HepG2 (cell line): ENCODE data around the gene DNM3. TPM values are rescaled to one million over a fixed set of nuclear protein-coding genes. Genes with fewer than 3 reads are reported as not detected.

ENCODE experiments used
- ATAC-seq: fragments of 200-7000 bp; cut with Tn5 transposase; 3 replicates; pipeline ENCODE4 v1.9.1; 2020; ENCODE audit warnings: mild to moderate bottlenecking, moderate library complexity
- BruUV-seq: library from RNA; stranded (reverse); fragments of 400-500 nt; replicated peaks from 2 replicates; lab custom pipeline; 2021; lab: Mats Ljungman, UMichigan
- CTCF ChIA-PET: fragments of 300-600 bp; formaldehyde crosslinking; extraction: SDS; loops from one replicate; lab custom pipeline; 2021; ENCODE audit warnings: low total read pairs, inconsistent platforms, low intra/inter-chr PET ratio; lab: Yijun Ruan, JAX
- POLR2A ChIA-PET: fragments of 350-600 bp; sonication (Branson Sonifier 250); formaldehyde crosslinking; loops from one replicate; lab custom pipeline; 2020; ENCODE audit warnings: antibody characterized with exemption, inconsistent platforms; lab: Yijun Ruan, JAX
- DNase-seq: peaks from one replicate; pipeline ENCODE4 v3.0.0-alpha.2; 2015; ENCODE audit warnings: low spot score
- FAIRE-seq: peaks from 3 replicates; lab custom pipeline; 2011; peaks lifted over from hg19 to GRCh38; lab: Jason Lieb, UNC
- H2AFZ ChIP-seq: one replicate; pipeline ENCODE4 v1.6.1; 2011; ENCODE audit warnings: low read length, inconsistent platforms
- H3K27ac ChIP-seq: fragments of 300-600 bp; 3 replicates; pipeline ENCODE4 v1.8.0; 2011; ENCODE audit warnings: mixed run types, mild to moderate bottlenecking, mixed read lengths, low read length, inconsistent platforms; ENCODE audit not compliant: insufficient read depth; ENCODE audit errors: extremely low read length
- H3K27me3 ChIP-seq, 2 experiments: fragments of 200-600 bp in 1 of 2; 2 replicates in 1 of 2; 3 replicates in 1 of 2; pipeline versions ENCODE4 v1.6.0 to v1.8.0; 2011; ENCODE audit warnings: low read length in 2 of 2, mild to moderate bottlenecking in 2 of 2, moderate library complexity in 2 of 2, inconsistent platforms in 1 of 2; ENCODE audit not compliant: insufficient read depth in 2 of 2, control insufficient read depth in 1 of 2
- H3K36me3 ChIP-seq, 2 experiments: fragments of 200-600 bp in 1 of 2; replicated peaks in 1 of 2; 2 replicates in 1 of 2; 3 replicates in 1 of 2; pipeline versions ENCODE4 v1.5.1 to v1.8.0; 2011; ENCODE audit warnings: low read length in 2 of 2, inconsistent platforms in 1 of 2; ENCODE audit not compliant: insufficient read depth in 2 of 2, control insufficient read depth in 1 of 2
- H3K4me1 ChIP-seq: 2 replicates; pipeline ENCODE4 v1.5.1; 2012; ENCODE audit warnings: low read length, inconsistent platforms; ENCODE audit not compliant: insufficient read depth
- H3K4me2 ChIP-seq: 2 replicates; pipeline ENCODE4 v1.6.0; 2011; ENCODE audit warnings: low read depth, low read length, inconsistent platforms
- H3K4me3 ChIP-seq, 3 experiments: fragments of 200-600 bp in 1 of 3; sonication (generic), shearing (Covaris generic) in 1 of 3; replicated peaks in 1 of 3; 2 replicates each; pipeline ENCODE4 v1.5.1; 2011 to 2016; ENCODE audit warnings: low read length in 3 of 3, inconsistent platforms in 2 of 3, low read depth in 2 of 3, mild to moderate bottlenecking in 2 of 3, control low read depth in 1 of 3, mixed read lengths in 1 of 3; ENCODE audit not compliant: insufficient read depth in 1 of 3
- H3K79me2 ChIP-seq: one replicate; pipeline ENCODE4 v1.6.1; 2011; ENCODE audit warnings: low read length, inconsistent platforms; ENCODE audit not compliant: insufficient read depth
- H3K9ac ChIP-seq: 2 replicates; pipeline ENCODE4 v1.6.0; 2011; ENCODE audit warnings: mild to moderate bottlenecking, low read depth, low read length, inconsistent platforms; ENCODE audit not compliant: insufficient read depth
- H3K9me3 ChIP-seq: 2 replicates; pipeline ENCODE4 v1.5.1; 2012; ENCODE audit warnings: mild to moderate bottlenecking, low read length
- H4K20me1 ChIP-seq: 2 replicates; pipeline ENCODE4 v1.6.0; 2011; ENCODE audit warnings: inconsistent platforms, mild to moderate bottlenecking, low read length, moderate library complexity; ENCODE audit not compliant: insufficient read depth
- CREM ChIP-seq, 2 experiments: sonication (generic) in 1 of 2; formaldehyde crosslinking in 1 of 2; IDR thresholded peaks; 2 replicates each; pipeline versions ENCODE4 v1.4.0 to v1.6.1; 2016 to 2020; ENCODE audit warnings: antibody characterized with exemption in 1 of 2, mild to moderate bottlenecking in 1 of 2, missing genetic modification reagents in 1 of 2
- ELF1 ChIP-seq: sonication (generic); formaldehyde crosslinking; IDR thresholded peaks from 2 replicates; pipeline ENCODE4 v1.4.0; 2020; ENCODE audit warnings: missing genetic modification reagents
- HOXA3 ChIP-seq: sonication (generic); formaldehyde crosslinking; IDR thresholded peaks from 2 replicates; pipeline ENCODE4 v1.5.0; 2020; ENCODE audit warnings: missing genetic modification reagents
- SAFB2 ChIP-seq: sonication (generic); formaldehyde crosslinking; IDR thresholded peaks from 2 replicates; pipeline ENCODE4 v1.5.1; 2020; ENCODE audit warnings: missing genetic modification reagents, low read depth, mild to moderate bottlenecking, borderline replicate concordance
- ZNF17 ChIP-seq: sonication (generic); formaldehyde crosslinking; IDR thresholded peaks from 2 replicates; pipeline ENCODE4 v1.5.0; 2020; ENCODE audit warnings: mild to moderate bottlenecking, missing genetic modification reagents
- ZNF792 ChIP-seq: IDR thresholded peaks from 2 replicates; pipeline ENCODE4 v1.6.1; 2016
- ZNF878 ChIP-seq: sonication (generic); formaldehyde crosslinking; IDR thresholded peaks from 2 replicates; pipeline ENCODE4 v1.8.1; 2023; ENCODE audit warnings: mild to moderate bottlenecking, missing genetic modification reagents, moderate library complexity
- WGBS: methylation state at CpG from one replicate; pipeline ENCODE4 v1.1.6; 2017; ENCODE audit warnings: low lambda C conversion rate; 5-methylcytosine and 5-hydroxymethylcytosine counted together
- in situ Hi-C: cut with HindIII; loops from 2 replicates; pipeline ENCODE4 v1.10.0; 2017; ENCODE audit warnings: low pct_unique_long_range_greater_than_20kb; ENCODE audit not compliant: extremely low pct_ligation_motif_present
- intact Hi-C: fragments of 100-400 bp; cut with micrococcal nuclease; formaldehyde crosslinking; loops from one replicate; pipeline ENCODE4 v1.10.0; 2022; ENCODE audit not compliant: unreplicated experiment
- polyA plus RNA-seq, 8 experiments: library from polyadenylated mRNA; depleted of rRNA in 3 of 8; stranded (reverse) in 7 of 8; unstranded in 1 of 8; fragments of >200 nt; fragmentation: Illumina TruSeq in 4 of 8; extraction: Trizol in 4 of 8; gene quantifications; 2 replicates each; pipeline versions ENCODE4 v1.2.1 to v1.2.3, GENCODE V29; 2011 to 2016; ENCODE audit warnings: low read depth in 4 of 8, missing spikeins in 1 of 8, mixed read lengths in 1 of 8; ENCODE audit not compliant: insufficient read depth in 1 of 8
- total RNA-seq, 5 experiments: library from RNA; depleted of rRNA; stranded (reverse); fragments of >200 nt; fragmentation: Illumina TruSeq; extraction: Trizol; gene quantifications; 2 replicates each; pipeline ENCODE4 v1.2.3, GENCODE V29; 2016; ENCODE audit warnings: low read depth in 1 of 5
- TF ChIP-seq, protein P1 (sequence below): IDR thresholded peaks from 2 replicates; pipeline ENCODE4 v1.6.1; 2012; ENCODE audit warnings: inconsistent platforms
- TF ChIP-seq, protein P2 (sequence below): sonication (generic); formaldehyde crosslinking; IDR thresholded peaks from 2 replicates; pipeline ENCODE4 v1.4.0; 2020; ENCODE audit warnings: mild to moderate bottlenecking, missing genetic modification reagents, borderline replicate concordance
- TF ChIP-seq, protein P3 (sequence below): sonication (generic); formaldehyde crosslinking; IDR thresholded peaks from 2 replicates; pipeline ENCODE4 v1.4.0; 2020; ENCODE audit warnings: mild to moderate bottlenecking, low read depth, missing genetic modification reagents
- TF ChIP-seq, protein P4 (sequence below): sonication (generic); formaldehyde crosslinking; IDR thresholded peaks from 2 replicates; pipeline ENCODE4 v1.4.0; 2020; ENCODE audit warnings: missing genetic modification reagents
- TF ChIP-seq, protein P5 (sequence below): sonication (generic); formaldehyde crosslinking; IDR thresholded peaks from 2 replicates; pipeline ENCODE4 v1.5.0; 2020; ENCODE audit warnings: missing genetic modification reagents

The DNM3 gene
- total and polyA plus RNA-seq, 2 of the 13 experiments (the other 11 are each of a cell fraction or from before 2014, with no cell fraction given), result 0.05 TPM; not detected in 1

DNA sequence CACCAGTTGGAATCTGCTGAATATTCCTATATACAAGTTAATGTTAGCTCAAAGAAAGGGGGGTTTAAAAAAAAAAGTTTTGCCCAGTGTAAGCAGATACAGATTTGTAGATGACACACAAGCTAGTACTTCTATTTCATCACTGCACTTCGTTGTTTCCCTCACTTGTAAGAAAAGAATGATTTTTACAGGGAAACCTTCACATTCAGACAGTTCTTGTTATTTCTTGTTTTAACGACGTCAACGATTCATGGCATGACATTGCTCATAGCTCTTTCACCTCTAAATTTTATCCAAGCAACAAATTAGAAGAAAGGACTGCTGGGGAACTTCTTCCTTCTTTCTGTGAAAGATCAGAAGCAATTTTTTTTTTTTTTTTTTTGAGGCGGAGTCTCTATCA is 553.5 kb downstream of the DNM3 start:
- no peaks in the 10 kb centered on the region for H4K20me1 ChIP-seq
- H3K79me2 ChIP-seq, result no peaks in the 10 kb centered on the region
- intact Hi-C loops (loop anchor here (5.0 kb wide), 1 partner anchor 128 kb away; no protein-coding TSS in a partner anchor), in situ Hi-C loops (loop anchor here (10.0 kb wide), 1 partner anchor 390 kb away; no protein-coding TSS in a partner anchor)
- POLR2A ChIA-PET, result no interaction called here
- H3K4me1 ChIP-seq, result peaks cover 32% of the 10 kb centered on the region
- no peak overlapping the region for H3K27ac ChIP-seq
- no TSS peak for BruUV-seq
- ATAC-seq (no peak), DNase-seq (no peak)
- no peak overlapping the region for H3K9ac ChIP-seq
- no peak overlapping the region for H3K4me3 ChIP-seq
- no peaks in the 10 kb centered on the region for H3K9me3 ChIP-seq
- H2AFZ ChIP-seq, result no peak overlapping the region
- H3K27me3 ChIP-seq, result no peaks in the 10 kb centered on the region; a peak in 1 of 5 replicates
- H3K36me3 ChIP-seq, result no peaks in the 10 kb centered on the region
- 78% methylated on average over 5 of the region's 5 CpGs for WGBS
- no peak overlapping the region for H3K4me2 ChIP-seq
- TF ChIP-seq, protein P1, sequence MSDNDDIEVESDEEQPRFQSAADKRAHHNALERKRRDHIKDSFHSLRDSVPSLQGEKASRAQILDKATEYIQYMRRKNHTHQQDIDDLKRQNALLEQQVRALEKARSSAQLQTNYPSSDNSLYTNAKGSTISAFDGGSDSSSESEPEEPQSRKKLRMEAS, result no peak
- TF ChIP-seq ELF1, result no peak
- no peak for TF ChIP-seq HOXA3
- TF ChIP-seq ZNF17 (CRISPR knock-in tag), result no peak
- TF ChIP-seq, protein P2, sequence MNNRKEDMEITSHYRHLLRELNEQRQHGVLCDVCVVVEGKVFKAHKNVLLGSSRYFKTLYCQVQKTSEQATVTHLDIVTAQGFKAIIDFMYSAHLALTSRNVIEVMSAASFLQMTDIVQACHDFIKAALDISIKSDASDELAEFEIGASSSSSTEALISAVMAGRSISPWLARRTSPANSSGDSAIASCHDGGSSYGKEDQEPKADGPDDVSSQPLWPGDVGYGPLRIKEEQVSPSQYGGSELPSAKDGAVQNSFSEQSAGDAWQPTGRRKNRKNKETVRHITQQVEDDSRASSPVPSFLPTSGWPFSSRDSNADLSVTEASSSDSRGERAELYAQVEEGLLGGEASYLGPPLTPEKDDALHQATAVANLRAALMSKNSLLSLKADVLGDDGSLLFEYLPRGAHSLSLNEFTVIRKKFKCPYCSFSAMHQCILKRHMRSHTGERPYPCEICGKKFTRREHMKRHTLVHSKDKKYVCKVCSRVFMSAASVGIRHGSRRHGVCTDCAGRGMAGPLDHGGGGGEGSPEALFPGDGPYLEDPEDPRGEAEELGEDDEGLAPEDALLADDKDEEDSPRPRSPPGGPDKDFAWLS, result no peak
- TF ChIP-seq, all 625 proteins: peak for 0
- no peak for FAIRE-seq
- CTCF ChIA-PET, result no interaction called here

DNA sequence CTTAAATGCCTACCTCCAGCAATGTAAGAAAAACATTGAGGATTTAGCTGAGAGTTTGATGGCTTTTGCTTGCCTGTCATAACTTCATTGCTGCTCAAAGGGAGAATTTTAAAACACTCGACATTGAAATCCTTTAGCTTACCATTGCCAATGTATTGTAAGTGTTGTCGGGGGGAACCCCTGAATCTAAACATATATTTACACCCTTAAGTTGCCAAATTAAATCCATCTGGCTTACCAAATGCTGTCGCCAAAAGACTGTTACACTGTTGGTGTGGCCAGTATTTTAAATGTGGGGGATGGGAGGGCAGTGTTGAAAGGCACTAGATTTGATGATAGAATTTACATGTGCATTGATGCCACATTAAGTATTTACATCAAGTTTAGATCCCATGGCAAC is 554.3 kb downstream of the DNM3 start:
- ATAC-seq (no peak), FAIRE-seq (no peak), DNase-seq (no peak)
- no peak overlapping the region for H2AFZ ChIP-seq
- no peaks in the 10 kb centered on the region for H4K20me1 ChIP-seq
- H3K36me3 ChIP-seq, result no peaks in the 10 kb centered on the region
- H3K9me3 ChIP-seq, result no peaks in the 10 kb centered on the region
- in situ Hi-C loops, result loop anchor here (10.0 kb wide), 1 partner anchor 391 kb away; no protein-coding TSS in a partner anchor
- POLR2A ChIA-PET, result no interaction called here
- peaks cover 28% of the 10 kb centered on the region for H3K4me1 ChIP-seq
- 73% methylated on average over 3 of the region's 3 CpGs for WGBS
- intact Hi-C loops, result loop anchor here (5.0 kb wide), 1 partner anchor 128 kb away; no protein-coding TSS in a partner anchor
- H3K79me2 ChIP-seq, result no peaks in the 10 kb centered on the region
- no peaks in the 10 kb centered on the region; a peak in 1 of 5 replicates for H3K27me3 ChIP-seq
- no peak overlapping the region for H3K4me3 ChIP-seq
- no peak overlapping the region for H3K9ac ChIP-seq
- BruUV-seq, result no TSS peak
- no peak overlapping the region for H3K27ac ChIP-seq
- no peak overlapping the region for H3K4me2 ChIP-seq
- CTCF ChIA-PET, result no interaction called here
- TF ChIP-seq, protein P3, sequence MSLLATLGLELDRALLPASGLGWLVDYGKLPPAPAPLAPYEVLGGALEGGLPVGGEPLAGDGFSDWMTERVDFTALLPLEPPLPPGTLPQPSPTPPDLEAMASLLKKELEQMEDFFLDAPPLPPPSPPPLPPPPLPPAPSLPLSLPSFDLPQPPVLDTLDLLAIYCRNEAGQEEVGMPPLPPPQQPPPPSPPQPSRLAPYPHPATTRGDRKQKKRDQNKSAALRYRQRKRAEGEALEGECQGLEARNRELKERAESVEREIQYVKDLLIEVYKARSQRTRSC (CRISPR knock-in tag), result no peak
- TF ChIP-seq, protein P4, sequence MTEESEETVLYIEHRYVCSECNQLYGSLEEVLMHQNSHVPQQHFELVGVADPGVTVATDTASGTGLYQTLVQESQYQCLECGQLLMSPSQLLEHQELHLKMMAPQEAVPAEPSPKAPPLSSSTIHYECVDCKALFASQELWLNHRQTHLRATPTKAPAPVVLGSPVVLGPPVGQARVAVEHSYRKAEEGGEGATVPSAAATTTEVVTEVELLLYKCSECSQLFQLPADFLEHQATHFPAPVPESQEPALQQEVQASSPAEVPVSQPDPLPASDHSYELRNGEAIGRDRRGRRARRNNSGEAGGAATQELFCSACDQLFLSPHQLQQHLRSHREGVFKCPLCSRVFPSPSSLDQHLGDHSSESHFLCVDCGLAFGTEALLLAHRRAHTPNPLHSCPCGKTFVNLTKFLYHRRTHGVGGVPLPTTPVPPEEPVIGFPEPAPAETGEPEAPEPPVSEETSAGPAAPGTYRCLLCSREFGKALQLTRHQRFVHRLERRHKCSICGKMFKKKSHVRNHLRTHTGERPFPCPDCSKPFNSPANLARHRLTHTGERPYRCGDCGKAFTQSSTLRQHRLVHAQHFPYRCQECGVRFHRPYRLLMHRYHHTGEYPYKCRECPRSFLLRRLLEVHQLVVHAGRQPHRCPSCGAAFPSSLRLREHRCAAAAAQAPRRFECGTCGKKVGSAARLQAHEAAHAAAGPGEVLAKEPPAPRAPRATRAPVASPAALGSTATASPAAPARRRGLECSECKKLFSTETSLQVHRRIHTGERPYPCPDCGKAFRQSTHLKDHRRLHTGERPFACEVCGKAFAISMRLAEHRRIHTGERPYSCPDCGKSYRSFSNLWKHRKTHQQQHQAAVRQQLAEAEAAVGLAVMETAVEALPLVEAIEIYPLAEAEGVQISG (CRISPR knock-in tag), result no peak
- no peak for TF ChIP-seq CREM (IDR thresholded peaks at IDR 0.05)
- TF ChIP-seq CREM (CRISPR knock-in tag; IDR thresholded peaks at IDR 0.05), result no peak
- no peak for TF ChIP-seq ZNF878 (CRISPR knock-in tag)
- TF ChIP-seq, protein P5, sequence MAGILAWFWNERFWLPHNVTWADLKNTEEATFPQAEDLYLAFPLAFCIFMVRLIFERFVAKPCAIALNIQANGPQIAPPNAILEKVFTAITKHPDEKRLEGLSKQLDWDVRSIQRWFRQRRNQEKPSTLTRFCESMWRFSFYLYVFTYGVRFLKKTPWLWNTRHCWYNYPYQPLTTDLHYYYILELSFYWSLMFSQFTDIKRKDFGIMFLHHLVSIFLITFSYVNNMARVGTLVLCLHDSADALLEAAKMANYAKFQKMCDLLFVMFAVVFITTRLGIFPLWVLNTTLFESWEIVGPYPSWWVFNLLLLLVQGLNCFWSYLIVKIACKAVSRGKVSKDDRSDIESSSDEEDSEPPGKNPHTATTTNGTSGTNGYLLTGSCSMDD (CRISPR knock-in tag), result no peak
- TF ChIP-seq SAFB2, result no peak
- no peak for TF ChIP-seq ZNF792 (CRISPR knock-in tag)
